Chondrocyte (in vitro differentiated cells): Measurements from ENCODE around the gene PACS2. TPM values are rescaled to one million over a fixed set of nuclear protein-coding genes. Genes with fewer than 3 reads are reported as not detected.
A peak's percentile ranks its signal among the peaks of the same experiment; 100 is the strongest.

Experiments
- DNase-seq: peaks from one replicate; pipeline ENCODE4 v3.0.0; 2021; ENCODE audit warnings: mixed read lengths, low spot score
- H3K27ac Mint-ChIP-seq: one replicate; pipeline ENCODE4 v1.8.0; 2021; ENCODE audit warnings: mild to moderate bottlenecking, moderate library complexity, mixed read lengths; ENCODE audit not compliant: unreplicated experiment
- H3K27me3 Mint-ChIP-seq: 2 replicates; pipeline ENCODE4 v1.8.0; 2021; ENCODE audit warnings: low read depth, mixed read lengths
- H3K36me3 Mint-ChIP-seq: 2 replicates; pipeline ENCODE4 v1.8.0; 2021; ENCODE audit warnings: low read depth, mixed read lengths
- H3K4me1 Mint-ChIP-seq: 2 replicates; pipeline ENCODE4 v1.8.0; 2021; ENCODE audit warnings: low read depth, mild to moderate bottlenecking, mixed read lengths
- H3K4me3 Mint-ChIP-seq: one replicate; pipeline ENCODE4 v1.8.0; 2021; ENCODE audit warnings: mild to moderate bottlenecking, moderate library complexity, mixed read lengths; ENCODE audit not compliant: unreplicated experiment
- H3K9me3 Mint-ChIP-seq: 2 replicates; pipeline ENCODE4 v1.8.0; 2021; ENCODE audit warnings: low read depth, mixed read lengths
- CTCF ChIP-seq: fragments of 200-600 bp; sonication (generic); IDR thresholded peaks from 2 replicates; pipeline ENCODE4 v1.5.0; 2021; ENCODE audit warnings: antibody characterized with exemption, mild to moderate bottlenecking, moderate library complexity
- total RNA-seq: library from RNA; stranded (reverse); gene quantifications from 3 replicates; pipeline ENCODE4 v1.2.1, GENCODE V29; 2021

PACS2 gene
- total RNA-seq, 1 donor from 2014 or later: 82.6 TPM

GRCh38 chr14:105279642-105280361, 34.7 kb upstream of the PACS2 start:
- H3K27ac Mint-ChIP-seq: no peak overlapping the region
- no peak for DNase-seq
- no peaks in the 10 kb centered on the region for H3K36me3 Mint-ChIP-seq
- no peaks in the 10 kb centered on the region for H3K27me3 Mint-ChIP-seq
- no peak for TF ChIP-seq CTCF
- H3K4me3 Mint-ChIP-seq: no peak overlapping the region
- H3K9me3 Mint-ChIP-seq: no peaks in the 10 kb centered on the region
- peaks cover 18% of the 10 kb centered on the region for H3K4me1 Mint-ChIP-seq

GRCh38 chr14:105280525-105280924, 34.0 kb upstream of the PACS2 start:
- Mint-ChIP-seq H3K9me3 (no peaks in the 10 kb centered on the region), H3K4me1 (peaks cover 10% of the 10 kb centered on the region), H3K27ac (no peak overlapping the region), H3K27me3 (no peaks in the 10 kb centered on the region), H3K4me3 (no peak overlapping the region), H3K36me3 (no peaks in the 10 kb centered on the region)
- DNase-seq: no peak
- no peak for TF ChIP-seq CTCF

GRCh38 chr14:105281371-105282097, 33.0 kb upstream of the PACS2 start:
- TF ChIP-seq CTCF: peak; percentile 86
- no peak for DNase-seq
- H3K27ac Mint-ChIP-seq: no peak overlapping the region
- H3K4me3 Mint-ChIP-seq: no peak overlapping the region
- peaks cover 8% of the 10 kb centered on the region for H3K4me1 Mint-ChIP-seq
- H3K36me3 Mint-ChIP-seq: peaks cover 2% of the 10 kb centered on the region
- H3K27me3 Mint-ChIP-seq: no peaks in the 10 kb centered on the region
- H3K9me3 Mint-ChIP-seq: no peaks in the 10 kb centered on the region

GRCh38 chr14:105282098-105282725, 32.3 kb upstream of the PACS2 start:
- Mint-ChIP-seq H3K4me1 (peaks cover 8% of the 10 kb centered on the region), H3K27me3 (no peaks in the 10 kb centered on the region), H3K9me3 (no peaks in the 10 kb centered on the region), H3K4me3 (no peak overlapping the region), H3K36me3 (peaks cover 2% of the 10 kb centered on the region), H3K27ac (no peak overlapping the region)
- peak; percentile 55 for TF ChIP-seq CTCF
- DNase-seq: no peak

- Mint-ChIP-seq H3K9me3 (no peaks in the 10 kb centered on the region), H3K36me3 (peaks cover 2% of the 10 kb centered on the region), H3K27ac (no peak overlapping the region), H3K4me1 (peaks cover 8% of the 10 kb centered on the region), H3K27me3 (no peaks in the 10 kb centered on the region), H3K4me3 (no peak overlapping the region)
- DNase-seq: no peak
- no peak for TF ChIP-seq CTCF
These were observed 31.5 kb upstream of the PACS2 start for GRCh38 chr14:105283028-105283427.
